ENCODE results near the gene IMPA2.

DNA sequence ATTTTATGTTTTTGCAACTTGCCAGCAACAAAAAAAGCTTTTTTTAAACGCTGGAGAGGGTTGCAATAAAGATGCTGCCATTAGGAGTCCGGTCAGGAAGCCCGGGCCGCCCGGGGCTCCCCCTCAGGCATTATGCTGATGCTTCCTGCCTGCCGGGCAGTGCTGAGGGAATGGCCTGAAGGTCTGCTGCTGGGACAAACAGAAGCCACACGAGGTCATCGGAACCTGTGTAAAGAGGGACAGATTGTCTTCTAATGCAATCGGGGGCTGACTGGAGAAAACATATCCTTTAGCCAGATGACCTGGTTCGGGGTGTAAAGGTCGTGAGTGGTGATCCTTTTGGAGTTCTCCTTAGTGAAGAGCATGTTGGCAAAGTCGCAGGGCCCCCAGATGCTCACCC is 2.3 kb downstream of the IMPA2 start:
- TF ChIP-seq, protein P1, sequence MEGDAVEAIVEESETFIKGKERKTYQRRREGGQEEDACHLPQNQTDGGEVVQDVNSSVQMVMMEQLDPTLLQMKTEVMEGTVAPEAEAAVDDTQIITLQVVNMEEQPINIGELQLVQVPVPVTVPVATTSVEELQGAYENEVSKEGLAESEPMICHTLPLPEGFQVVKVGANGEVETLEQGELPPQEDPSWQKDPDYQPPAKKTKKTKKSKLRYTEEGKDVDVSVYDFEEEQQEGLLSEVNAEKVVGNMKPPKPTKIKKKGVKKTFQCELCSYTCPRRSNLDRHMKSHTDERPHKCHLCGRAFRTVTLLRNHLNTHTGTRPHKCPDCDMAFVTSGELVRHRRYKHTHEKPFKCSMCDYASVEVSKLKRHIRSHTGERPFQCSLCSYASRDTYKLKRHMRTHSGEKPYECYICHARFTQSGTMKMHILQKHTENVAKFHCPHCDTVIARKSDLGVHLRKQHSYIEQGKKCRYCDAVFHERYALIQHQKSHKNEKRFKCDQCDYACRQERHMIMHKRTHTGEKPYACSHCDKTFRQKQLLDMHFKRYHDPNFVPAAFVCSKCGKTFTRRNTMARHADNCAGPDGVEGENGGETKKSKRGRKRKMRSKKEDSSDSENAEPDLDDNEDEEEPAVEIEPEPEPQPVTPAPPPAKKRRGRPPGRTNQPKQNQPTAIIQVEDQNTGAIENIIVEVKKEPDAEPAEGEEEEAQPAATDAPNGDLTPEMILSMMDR (conservative IDR thresholded peaks at IDR 0.05; ENCODE audit: low read length): no peak
- no peak for TF ChIP-seq EZH2phosphoT487 (IDR thresholded peaks at IDR 0.05; ENCODE audit: borderline replicate concordance)
